HG02588 (cell line): Measurements from ENCODE around the gene KRTAP5-1.
"Not testable (repeated sequence)": the region's sequence is repeated elsewhere in the genome, so short reads cannot be mapped to it uniquely, and the experiment has no call there.

Experiments used
- ATAC-seq: cut with Tn5 transposase; IDR thresholded peaks from one replicate; pipeline ENCODE4 v1.9.1; 2021; ENCODE audit warnings: mild to moderate bottlenecking, moderate library complexity; ENCODE audit not compliant: unreplicated experiment

Gene KRTAP5-1

DNA sequence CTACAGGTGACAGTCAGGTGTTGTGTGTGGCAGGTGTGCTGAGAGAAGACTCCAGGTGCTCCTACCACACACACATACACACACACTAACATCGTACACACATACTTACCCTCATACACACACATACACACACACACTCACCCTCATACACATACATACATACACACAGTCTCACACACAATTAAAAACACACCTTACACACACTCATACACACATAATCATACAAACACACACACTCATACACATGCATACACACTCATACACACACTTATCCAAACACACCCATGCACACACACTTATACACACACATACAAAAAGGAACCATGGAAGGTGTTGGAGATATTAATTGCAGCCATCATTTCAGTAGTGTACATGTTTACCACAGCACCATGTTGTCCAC is 18.5 kb upstream of the KRTAP5-1 start:
- no peak for ATAC-seq

DNA sequence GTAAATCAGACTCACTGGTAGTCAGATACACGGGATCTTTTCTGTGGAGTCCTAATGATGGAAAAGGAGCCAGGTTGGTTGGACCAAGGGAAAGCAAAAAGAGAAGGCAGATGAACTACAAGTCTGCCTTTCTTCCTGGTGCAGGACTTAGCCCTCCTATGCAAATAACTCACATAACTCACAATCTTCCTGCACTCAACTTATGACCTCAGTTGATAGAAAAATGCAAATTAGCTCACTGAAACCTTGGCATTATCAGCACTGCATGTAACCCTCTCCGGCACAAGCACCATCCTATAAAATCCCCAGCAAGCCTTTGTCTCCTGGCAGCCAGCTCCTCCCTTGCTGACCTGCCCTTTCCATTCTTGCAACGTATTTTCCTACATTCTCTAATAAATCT is 16.6 kb upstream of the KRTAP5-1 start:
- ATAC-seq, result not testable (repeated sequence)

DNA sequence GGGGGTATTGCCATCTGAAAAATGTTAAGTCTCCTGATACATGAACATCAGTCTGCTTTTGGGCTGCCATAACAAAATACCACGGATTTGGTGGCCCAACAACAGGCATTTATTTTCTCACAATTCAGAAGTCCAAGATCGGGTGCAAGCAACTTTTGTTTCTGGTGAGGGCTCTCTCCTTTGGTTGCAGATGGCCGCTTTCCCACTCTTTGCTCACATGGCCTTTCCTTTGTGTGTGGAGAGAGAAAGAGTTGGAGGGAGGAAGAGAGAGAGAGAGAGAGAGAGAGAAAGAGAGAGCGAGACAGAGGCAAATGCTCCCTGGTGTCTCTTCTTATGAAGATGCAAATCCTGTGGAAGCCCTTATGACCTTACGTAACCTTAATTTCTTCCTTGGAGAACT is 15.5 kb upstream of the KRTAP5-1 start:
- no peak for ATAC-seq

DNA sequence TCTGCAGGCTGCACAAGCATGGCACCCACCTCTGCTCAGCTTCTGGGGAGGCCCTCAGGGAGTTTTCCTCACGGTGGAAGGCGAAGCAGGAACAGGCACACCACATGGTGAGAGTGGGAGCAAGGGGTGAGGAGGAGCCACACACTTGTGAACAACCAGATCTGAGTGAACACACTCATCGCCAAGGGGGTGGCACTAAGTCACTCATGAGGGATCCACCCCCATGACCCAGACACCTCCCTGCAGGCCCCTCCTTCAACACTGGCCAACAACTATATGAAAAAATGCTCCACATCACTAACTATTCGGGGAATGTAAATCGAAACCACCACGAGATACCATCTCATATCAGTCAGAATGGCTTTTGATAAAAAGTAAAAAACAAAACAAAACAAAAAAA is 13.7 kb upstream of the KRTAP5-1 start:
- ATAC-seq, result no peak

DNA sequence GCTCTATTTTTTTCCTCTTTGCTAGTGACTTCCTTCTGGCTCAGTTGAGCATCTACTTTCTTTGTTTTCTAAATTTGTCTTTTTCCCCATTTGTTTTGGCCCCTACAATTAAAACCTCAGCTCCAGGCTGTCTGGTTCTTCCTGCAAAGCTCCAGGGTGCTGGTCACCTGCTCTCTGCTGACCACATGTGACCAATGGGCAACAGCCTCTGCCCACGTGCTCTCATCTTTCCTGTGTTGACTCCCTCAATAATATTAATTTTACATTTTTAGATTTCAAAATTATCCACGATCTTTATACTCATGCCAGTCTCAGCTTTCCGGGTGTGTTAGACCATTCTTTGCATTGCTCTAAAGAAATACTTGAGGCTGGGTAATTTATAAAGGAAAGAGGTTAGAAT is 13.3 kb upstream of the KRTAP5-1 start:
- not testable (repeated sequence) for ATAC-seq

DNA sequence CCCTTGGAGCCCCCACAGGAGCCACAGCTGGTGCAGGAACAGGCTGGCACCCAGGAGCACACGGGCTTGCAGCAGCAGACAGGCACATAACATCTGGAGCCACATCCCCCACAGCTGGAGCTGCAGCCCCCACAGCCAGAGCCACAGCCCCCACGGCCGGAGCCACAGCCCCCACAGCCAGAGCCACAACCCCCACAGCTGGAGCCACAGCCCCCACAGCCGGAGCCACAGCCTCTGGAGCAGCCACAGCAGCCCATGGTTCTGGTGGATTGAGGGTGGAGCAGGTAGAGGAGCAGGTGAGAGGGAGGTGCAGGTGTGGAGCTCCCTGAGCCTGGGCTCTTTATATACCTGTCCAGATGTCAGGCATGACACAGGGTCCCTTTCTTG is 12.9 kb upstream of the KRTAP5-1 start, which contains the start of gene KRTAP5-2:
Gene KRTAP5-2, minus strand, starts transcription at position 301 of the 387 bp plus-strand sequence. Its CDS starts 44 bp downstream, at position 257.
- no peak for ATAC-seq

DNA sequence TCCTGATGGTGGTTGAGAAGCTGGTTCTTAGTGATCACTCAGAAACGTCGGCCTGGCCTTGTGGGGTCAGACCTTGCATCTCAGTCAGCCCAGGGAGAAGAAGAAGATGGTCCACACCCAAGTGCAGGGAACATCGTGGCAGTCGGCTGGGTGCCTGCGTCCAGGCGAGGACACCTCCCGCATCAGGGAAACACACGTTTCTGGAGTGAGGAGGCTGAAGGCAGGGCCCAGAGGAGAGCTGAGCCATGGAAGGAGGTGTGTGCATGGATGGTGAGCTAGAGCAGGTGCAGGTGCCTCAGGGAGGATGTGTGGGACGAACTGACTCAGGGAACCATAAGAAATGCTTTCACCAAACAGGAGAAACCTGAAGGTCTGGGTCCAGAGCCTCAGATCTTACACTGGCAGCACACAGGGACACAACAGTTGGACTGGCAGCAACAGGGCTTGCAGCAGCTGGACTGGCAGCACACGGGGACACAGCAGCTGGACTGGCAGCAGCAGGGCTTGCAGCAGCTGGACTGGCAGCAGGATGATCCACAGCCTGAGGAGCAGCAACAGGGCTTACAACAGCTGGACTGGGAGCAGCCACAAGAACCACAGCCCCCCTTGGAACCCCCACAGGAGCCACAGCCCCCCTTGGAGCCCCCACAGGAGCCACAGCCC is 12.4 kb upstream of the KRTAP5-1 start:
- no peak for ATAC-seq

DNA sequence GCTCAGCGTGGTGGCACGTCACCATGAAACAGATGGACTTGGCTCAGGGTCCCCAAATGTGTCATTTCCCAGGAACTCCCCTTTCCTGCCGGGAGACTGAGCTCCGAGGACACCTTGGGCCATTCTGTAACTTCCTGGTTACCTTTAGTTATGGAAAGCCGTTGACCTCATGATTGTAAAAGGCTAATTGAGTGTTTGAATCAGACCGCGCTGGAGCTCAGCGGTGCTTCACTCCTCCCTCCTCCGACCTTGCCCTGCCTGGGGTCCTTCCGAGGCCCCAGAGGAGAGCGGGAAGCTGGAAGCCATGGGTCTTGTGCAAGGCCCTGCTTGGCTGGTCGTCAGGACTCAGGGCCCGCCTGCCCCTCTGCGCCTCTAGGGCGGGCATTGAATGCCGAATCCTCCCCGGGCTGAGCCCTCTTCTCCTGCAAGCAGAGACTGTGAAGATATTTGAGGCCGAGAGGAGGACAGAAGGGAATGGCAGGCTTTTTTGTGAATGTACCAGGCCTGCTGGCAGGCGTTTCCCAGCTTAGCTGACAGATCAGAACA is 11.6 kb upstream of the KRTAP5-1 start:
- ATAC-seq, result not testable (repeated sequence)

DNA sequence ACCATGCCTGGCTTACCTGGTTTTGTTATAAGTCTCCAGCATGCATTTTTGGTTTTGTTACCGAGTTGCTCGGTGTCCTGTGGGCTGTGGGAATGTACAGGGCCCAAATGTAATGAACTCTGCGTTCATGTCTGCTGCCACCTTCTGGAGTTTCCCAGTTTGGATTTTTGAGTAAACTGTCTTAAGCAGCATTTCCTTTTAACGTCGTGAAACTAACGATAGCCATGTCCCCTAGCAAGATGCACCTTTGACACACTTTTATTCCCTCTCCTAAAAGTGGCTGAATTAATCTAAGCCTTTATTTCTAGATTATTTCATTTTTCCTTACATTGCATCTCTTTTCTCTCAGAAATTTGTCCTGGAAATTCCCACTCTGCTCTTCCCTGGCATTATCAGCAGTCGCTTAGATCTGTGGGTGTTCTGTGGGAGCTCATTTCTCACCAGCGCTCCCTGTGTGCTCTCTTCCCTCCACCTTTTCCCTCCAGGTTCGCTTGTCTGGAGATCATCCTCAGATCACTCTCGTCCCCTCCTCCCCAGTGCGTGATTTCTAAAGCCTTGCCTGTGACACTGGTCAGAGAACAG is 11.0 kb upstream of the KRTAP5-1 start:
- not testable (repeated sequence) for ATAC-seq

DNA sequence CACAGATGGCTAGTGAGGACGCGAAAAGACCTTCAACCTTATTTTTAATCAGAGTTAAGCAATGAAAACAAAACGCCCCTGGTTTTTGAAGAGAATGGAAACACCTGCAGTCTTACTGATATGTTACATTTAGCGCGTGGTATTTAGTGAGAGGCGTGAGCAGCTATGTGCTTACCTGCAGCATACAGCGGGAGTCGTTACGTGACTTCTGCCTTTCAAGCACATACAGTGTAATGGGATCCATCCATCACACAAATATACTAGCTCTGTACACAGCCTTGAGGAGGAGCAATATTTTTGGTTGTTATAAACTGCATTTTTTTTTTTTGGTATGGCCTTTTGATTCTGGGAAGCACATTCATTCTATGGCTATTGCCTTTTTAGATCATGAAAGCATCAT is 7.5 kb upstream of the KRTAP5-1 start:
- ATAC-seq, result no peak

DNA sequence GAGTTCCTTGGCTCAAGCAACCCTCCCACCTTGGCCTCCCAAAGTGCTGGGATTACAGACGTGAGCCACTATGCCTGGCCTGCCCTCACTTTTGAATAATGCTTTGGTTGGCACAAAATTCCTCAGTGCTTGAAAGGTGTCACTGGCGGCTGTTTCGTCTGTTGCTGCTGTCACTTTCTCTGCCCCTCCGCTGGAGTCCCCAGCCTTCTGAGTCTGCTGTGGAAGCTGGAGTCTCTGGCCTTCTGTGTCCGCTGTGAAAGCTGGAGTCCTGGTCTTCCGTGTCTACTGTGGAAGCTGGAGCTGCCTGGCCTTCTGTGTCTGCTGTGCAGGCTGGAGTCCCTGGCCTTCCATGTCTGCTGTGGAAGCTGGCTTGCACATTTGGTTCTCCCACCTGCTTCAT is 4.9 kb upstream of the KRTAP5-1 start:
- no peak for ATAC-seq

DNA sequence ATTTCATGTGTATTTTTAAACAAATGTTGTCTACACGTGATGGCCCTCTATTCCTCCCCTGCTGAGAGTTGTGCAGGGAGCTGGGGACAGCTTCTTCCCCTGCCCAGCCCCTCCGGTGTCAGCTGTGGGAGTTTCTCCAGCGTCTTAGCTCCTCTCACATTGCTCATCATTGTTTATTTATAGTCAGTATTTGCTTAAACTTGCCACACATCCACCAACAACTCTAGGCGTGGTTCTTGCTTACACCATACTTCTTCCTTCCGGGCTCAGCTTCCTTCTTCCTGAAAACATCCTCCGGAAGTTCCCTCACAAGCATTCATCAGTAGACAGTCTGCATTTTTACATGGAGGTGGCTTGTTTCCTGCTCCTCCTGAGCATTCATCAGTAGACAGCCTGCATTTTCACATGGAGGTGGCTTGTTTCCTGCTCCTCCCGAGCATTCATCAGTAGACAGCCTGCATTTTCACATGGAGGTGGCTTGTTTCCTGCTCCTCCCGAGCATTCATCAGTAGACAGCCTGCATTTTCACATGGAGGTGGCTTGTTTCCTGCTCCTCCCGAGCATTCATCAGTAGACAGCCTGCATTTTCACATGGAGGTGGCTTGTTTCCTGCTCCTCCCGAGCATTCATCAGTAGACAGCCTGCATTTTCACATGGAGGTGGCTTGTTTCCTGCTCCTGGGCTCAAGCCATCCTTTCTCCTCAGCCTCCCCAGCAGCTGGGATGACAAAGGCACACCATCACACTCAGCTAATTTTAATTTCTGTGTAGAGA is 4.3 kb upstream of the KRTAP5-1 start:
- not testable (repeated sequence) for ATAC-seq

DNA sequence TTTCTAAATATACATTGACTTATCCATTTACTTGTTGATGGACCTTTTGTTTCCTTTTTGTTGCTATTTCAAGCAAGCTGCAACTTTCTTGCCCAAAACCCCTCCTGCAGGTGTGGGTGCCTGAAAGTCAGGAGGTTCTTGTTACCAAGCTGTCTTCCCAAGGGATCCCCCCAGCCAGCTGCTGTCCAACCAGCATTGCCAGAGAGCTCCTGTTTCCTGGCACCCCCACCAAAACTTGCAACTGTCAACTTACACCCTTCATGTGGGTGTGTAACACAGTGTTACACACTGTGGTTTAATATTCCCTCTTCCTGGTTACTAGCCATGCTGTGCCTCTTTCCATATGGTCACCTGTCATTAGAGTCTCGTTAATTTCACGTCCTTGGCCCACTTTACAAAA is 1.6 kb upstream of the KRTAP5-1 start:
- ATAC-seq, result no peak

DNA sequence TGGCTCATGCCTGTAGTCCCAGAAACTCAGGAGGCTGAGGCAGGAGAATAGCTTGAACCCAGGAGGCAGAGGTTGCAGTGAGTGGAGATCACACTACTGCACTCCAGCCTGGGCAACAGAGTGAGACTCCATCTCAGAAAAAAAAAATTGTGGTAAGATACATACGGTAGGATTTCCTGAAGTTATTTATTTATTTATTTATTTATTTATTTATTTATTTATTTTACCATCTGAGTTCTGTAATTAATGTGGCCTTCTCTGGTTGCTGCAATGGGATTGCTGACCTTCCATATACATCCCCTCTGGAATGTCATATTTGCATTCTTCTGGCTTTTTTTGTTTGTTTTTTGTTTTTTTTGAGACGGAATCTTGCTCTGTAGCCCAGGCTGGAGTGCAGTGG is 2.2 kb downstream of the KRTAP5-1 start:
- ATAC-seq, result not testable (repeated sequence)

DNA sequence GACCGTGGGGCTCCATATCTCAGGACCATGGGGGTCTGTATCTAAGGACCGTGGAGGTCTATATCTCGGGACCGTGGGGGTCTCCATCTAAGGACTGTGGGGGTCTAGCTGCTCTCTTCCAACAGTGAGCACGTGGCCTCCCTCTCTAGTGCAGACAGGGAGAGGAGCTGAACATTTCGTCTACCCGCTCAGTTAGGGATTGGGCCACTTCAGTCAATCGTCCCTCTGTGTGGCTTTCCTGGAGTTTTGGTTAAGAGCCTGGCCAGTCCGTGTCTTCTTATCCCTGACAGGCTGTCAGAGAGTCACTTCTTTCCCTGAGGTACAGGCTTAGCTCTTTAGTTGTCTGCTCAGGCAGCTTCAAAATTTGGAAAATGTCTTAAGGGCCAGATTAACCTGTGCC is 3.1 kb downstream of the KRTAP5-1 start:
- no peak for ATAC-seq

DNA sequence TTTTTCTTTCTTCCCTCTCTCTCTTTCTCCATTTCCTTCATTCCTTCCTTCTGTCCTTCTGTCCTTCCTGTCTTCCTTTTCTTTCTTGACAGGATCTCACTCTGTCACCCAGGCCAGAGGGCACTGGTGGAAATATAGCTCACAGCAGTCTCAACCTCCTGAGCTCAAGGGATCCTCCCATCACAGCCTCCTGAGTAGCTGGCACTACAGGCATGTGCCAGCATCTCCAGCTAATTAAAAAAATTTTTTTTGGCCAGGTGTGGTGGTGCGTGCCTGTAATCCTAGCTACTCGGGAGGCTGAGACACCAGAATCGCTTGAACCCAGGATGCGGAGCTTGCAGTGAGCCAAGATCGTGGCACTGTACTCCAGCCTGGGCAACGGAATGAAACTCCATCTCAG is 8.3 kb downstream of the KRTAP5-1 start:
- ATAC-seq, result no peak

DNA sequence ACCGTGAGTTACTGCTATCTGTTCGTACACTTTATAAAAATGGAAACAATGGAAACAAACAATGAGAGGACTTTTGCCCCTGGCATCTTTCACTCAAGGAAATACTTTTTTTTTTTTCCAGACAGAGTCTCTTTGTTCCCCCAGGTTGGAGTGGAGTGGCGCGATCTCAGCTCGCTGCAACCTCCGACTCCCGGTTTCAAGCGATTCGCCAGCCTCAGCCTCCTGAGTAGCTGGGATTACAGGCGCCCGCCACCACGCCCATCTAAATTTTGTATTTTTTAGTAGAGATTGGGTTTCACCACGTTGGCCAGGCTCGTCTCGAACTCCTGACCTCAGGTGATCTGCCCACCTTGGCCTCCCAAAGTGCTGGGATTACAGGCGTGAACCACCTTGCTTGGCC is 9.3 kb downstream of the KRTAP5-1 start:
- not testable (repeated sequence) for ATAC-seq

DNA sequence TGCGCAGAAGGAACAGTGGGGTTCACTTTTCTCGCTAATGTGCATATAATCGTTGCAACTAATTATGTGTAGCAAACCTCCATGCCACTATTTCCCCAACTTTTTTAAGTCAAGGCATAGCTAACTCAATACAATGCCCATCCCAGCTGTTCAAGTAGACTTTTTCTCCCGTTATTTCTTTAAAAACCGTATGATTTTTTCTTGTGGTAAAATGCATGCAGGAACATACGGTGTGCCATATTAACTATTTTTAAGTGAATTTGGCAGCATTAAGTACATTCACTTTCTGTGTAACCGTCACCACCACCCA is 10.2 kb downstream of the KRTAP5-1 start:
- ATAC-seq, result no peak

DNA sequence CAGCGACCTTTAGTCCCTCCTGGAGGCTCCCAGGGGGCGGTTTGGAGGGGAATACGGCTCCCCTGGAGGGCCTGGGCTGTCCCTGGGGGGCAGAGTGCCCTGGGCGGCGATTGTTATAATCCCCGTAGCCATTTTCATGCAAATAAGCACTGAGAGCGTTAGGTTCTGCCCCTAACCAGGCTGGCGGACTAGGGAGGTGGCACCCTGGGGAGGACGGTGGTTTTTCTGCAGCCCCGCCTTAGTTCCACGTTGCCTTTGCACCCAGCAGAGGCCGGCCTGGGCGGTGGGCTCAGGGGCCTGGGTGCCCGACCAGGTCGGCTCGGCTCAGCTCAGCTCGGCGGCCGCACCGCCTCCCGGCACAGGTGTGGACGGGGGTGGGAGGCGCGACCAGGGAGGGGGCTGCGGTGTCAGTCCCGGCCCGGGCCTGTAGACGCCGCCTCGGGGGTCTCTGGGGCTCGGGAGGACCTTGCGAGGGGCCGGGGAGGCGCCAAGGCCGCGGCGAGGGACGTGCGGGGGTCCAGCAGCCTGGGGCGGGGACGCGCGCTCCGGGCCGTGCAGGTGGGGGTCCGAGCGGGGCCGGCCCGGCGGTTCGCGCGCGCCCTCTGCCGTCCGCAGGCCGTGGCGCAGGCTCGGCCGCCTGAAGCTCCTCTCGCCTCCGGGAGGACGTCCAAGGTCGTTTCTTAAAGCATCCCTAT is 10.7 kb downstream of the KRTAP5-1 start:
- ATAC-seq, result no peak

DNA sequence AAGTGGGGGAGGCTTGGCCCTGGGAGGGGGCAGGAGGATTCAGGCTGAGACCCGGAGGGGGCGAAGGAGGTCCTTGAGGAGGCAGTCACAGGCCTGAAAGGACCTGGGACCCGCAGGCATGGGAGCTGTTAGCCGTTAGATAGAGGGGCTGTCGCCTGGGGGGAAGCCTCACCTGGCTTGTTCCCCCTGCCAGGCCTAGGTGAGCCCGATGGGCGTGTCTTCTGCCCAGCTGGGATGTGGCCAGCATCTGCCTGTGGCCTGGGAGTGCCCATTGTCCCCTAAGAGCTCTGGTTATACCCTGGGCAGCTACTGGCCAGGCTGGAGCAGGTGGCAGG is 11.2 kb downstream of the KRTAP5-1 start:
- no peak for ATAC-seq

DNA sequence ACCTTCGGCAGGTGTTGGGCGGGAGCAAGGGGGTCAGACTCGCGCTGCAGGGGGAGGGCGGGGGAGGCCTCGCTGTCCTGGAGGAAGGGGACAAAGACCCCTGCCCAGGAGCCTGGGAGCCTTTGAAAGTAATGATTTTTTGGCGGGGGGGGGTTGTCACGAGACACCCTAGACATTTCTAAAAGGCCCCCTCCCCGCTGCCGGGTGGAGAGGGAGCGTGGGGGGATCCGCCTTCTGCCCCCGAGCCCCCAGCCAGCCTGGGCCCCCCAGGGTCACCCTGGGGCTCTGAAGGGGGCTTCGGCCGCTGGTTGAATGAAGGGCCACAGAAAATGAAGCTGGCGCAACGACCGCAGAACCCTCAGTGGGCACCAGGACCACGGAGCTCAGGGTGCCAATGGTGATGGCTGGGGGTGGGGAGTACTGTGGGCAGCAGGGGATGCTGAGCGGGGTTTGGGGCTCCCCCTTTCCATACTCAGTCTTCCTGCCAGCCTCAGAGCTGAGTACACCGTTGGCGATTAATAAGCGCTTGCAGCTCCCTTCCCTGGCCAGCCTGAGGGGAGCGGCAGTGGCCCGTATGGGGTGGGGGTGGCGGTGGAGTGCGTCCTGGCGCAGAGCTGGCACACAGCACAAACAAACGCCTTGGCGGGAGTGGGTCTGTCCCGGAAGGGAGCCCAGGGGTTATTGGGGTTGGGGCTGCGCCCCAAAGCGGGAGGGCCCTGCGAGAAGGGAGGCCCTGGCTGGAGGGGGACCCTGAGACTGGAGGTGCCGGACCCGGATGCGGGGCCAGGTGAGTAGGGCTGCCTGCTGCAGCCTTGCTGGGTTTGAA is 11.8 kb downstream of the KRTAP5-1 start:
- no peak for ATAC-seq
